T-helper 1 cell treated with Interleukin-12 subunit alpha and Interleukin-12 subunit beta and Interleukin-4 antibody, amounts not matched to agents 30 μg/mL and 1 μg/mL, for 36 hours (primary cell): Measurements from ENCODE around the gene ETV6.
"Not testable (repeated sequence)": the region's sequence is repeated elsewhere in the genome, so short reads cannot be mapped to it uniquely, and the experiment has no call there.

Experiments used
- H3K27ac Mint-ChIP-seq: one replicate; pipeline ENCODE4 v1.8.0; 2021; ENCODE audit warnings: mild to moderate bottlenecking, mixed read lengths
- H3K27me3 Mint-ChIP-seq: one replicate; pipeline ENCODE4 v1.8.0; 2021; ENCODE audit warnings: low read depth, mixed read lengths
- H3K36me3 Mint-ChIP-seq: one replicate; pipeline ENCODE4 v1.8.0; 2021; ENCODE audit warnings: low read depth, mixed read lengths
- H3K4me1 Mint-ChIP-seq: one replicate; pipeline ENCODE4 v1.8.0; 2021; ENCODE audit warnings: low read depth, mixed read lengths
- H3K4me3 Mint-ChIP-seq: one replicate; pipeline ENCODE4 v1.8.0; 2021; ENCODE audit warnings: mild to moderate bottlenecking, moderate library complexity, mixed read lengths
- H3K9me3 Mint-ChIP-seq: one replicate; pipeline ENCODE4 v1.8.0; 2021; ENCODE audit warnings: mixed read lengths

ETV6 gene

GRCh38 chr12:11902525-11902875, 253.0 kb downstream of the ETV6 start:
- H3K9me3 Mint-ChIP-seq, result peaks cover 6% of the 10 kb centered on the region
- H3K27me3 Mint-ChIP-seq, result no peaks in the 10 kb centered on the region
- H3K27ac Mint-ChIP-seq, result peak overlapping the region; percentile 79
- peaks cover 17% of the 10 kb centered on the region for H3K36me3 Mint-ChIP-seq
- peak overlapping the region; percentile 55 for H3K4me3 Mint-ChIP-seq
- peaks cover 53% of the 10 kb centered on the region for H3K4me1 Mint-ChIP-seq

DNA sequence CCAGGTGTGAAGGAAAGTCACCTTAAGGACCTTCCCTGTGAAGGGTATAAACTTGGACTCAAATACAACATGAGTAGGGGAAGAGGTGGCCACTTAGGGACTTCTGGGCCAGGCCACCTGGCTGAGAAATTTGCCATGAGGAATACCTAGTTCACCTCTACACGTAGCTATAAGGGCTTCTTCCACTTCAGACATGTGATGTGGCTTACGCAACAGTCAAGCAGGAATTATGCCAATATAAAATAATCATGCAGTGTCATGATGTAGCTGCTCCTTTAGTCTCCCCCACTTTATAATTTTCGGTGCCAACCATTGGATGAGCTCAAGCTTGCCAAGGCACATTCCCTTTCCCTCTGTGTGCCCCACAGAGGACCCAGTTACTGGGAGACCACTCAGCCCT, 254.7 kb downstream of the ETV6 start:
- Mint-ChIP-seq H3K4me3 (no peak overlapping the region), H3K27ac (no peak overlapping the region), H3K27me3 (no peaks in the 10 kb centered on the region), H3K36me3 (peaks cover 24% of the 10 kb centered on the region), H3K9me3 (peaks cover 17% of the 10 kb centered on the region), H3K4me1 (peaks cover 47% of the 10 kb centered on the region)

GRCh38 chr12:11905534-11905933, 256.1 kb downstream of the ETV6 start:
- peaks cover 39% of the 10 kb centered on the region for H3K4me1 Mint-ChIP-seq
- peaks cover 20% of the 10 kb centered on the region for H3K36me3 Mint-ChIP-seq
- H3K9me3 Mint-ChIP-seq, result peaks cover 24% of the 10 kb centered on the region
- no peak overlapping the region for H3K4me3 Mint-ChIP-seq
- H3K27ac Mint-ChIP-seq, result peak overlapping the region; percentile 19
- H3K27me3 Mint-ChIP-seq, result no peaks in the 10 kb centered on the region

DNA sequence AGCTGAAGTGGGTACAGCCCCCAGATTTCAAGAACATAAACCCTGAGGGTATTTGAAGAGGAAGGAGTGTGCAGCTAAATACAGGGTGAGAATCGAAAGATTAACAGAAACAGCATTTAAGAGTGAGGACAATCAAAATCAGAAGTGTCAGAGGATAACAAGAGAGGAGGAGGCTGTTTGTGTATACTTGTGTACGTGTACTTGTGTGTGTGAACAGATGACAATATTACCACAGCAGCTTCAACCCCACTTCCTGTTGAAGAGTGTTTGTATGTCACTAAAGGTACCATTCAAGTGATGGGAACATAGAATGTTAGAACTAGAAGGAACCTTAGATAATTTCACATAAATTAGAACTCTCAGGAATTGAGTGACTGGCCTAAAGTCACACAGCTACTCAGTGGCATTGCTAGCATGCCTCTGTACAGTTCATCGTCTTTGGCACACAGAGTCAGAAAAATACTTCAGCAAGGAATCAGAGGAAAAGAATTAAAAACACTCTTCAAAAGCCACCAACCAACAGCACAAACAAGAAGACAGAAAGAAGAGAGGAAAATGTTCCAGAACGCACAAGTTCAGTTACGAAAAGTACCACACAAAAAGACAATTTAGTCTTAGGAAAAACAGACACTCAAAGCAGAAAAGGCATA, 256.9 kb downstream of the ETV6 start:
- peaks cover 28% of the 10 kb centered on the region for H3K9me3 Mint-ChIP-seq
- peaks cover 19% of the 10 kb centered on the region for H3K36me3 Mint-ChIP-seq
- no peaks in the 10 kb centered on the region for H3K27me3 Mint-ChIP-seq
- H3K4me3 Mint-ChIP-seq, result peak overlapping the region; percentile 5
- peak overlapping the region; percentile 58 for H3K27ac Mint-ChIP-seq
- peaks cover 37% of the 10 kb centered on the region for H3K4me1 Mint-ChIP-seq

- no peak overlapping the region for H3K27ac Mint-ChIP-seq
- no peak overlapping the region for H3K4me3 Mint-ChIP-seq
- peaks cover 26% of the 10 kb centered on the region for H3K36me3 Mint-ChIP-seq
- peaks cover 36% of the 10 kb centered on the region for H3K9me3 Mint-ChIP-seq
- H3K4me1 Mint-ChIP-seq, result peaks cover 25% of the 10 kb centered on the region
- H3K27me3 Mint-ChIP-seq, result no peaks in the 10 kb centered on the region
Observed at GRCh38 chr12:11907625-11908024, 258.2 kb downstream of the ETV6 start.

DNA sequence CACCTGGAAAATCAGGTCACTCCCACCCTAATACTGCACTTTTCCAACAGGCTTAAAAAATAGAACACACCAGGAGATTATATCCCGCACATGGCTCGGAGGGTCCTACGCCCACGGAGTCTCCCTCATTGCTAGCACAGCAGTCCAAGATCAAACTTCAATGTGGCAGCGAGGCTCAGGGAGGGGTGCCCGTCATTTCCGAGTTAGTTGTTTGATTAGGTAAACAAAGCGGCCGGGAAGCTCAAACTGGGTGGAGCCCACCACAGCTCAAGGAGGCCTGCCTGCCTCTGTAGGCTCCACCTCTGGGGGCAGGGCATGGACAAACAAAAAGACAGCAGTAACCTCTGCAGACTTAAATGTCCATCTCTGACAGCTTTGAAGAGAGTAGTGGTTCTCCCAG, 259.9 kb downstream of the ETV6 start:
- peaks cover 26% of the 10 kb centered on the region for H3K36me3 Mint-ChIP-seq
- H3K4me3 Mint-ChIP-seq, H3K27me3 Mint-ChIP-seq, H3K27ac Mint-ChIP-seq: not testable (repeated sequence)
- H3K9me3 Mint-ChIP-seq, result peaks cover 36% of the 10 kb centered on the region
- peaks cover 15% of the 10 kb centered on the region for H3K4me1 Mint-ChIP-seq

- Mint-ChIP-seq H3K27ac (peak overlapping the region; percentile 41), H3K9me3 (peaks cover 9% of the 10 kb centered on the region), H3K4me3 (no peak overlapping the region), H3K36me3 (peaks cover 7% of the 10 kb centered on the region), H3K27me3 (no peaks in the 10 kb centered on the region), H3K4me1 (no peaks in the 10 kb centered on the region)
Observed at GRCh38 chr12:11916113-11916512, 266.6 kb downstream of the ETV6 start.

DNA sequence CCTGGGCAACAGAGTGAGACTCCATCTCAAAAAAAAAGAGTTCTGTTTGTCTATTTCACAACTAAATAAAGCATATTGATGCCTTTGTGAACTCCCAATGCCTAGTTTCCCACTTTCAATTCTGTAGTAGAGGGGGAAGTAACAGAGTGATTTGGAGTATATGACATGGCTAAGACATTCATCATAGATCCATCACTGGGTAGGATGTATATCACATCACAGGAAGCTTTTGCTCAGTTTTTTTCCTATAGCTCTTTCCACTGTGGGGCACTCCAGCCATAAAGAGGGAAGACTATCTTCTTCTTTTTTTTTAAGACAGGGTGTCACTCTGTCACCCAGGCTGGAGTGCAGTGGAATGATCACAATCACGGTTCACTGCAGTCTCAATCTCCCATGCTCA, 267.3 kb downstream of the ETV6 start:
- Mint-ChIP-seq H3K9me3 (peaks cover 5% of the 10 kb centered on the region), H3K27me3 (peaks cover 2% of the 10 kb centered on the region), H3K27ac (no peak overlapping the region), H3K36me3 (peaks cover 6% of the 10 kb centered on the region), H3K4me1 (no peaks in the 10 kb centered on the region), H3K4me3 (no peak overlapping the region)

DNA sequence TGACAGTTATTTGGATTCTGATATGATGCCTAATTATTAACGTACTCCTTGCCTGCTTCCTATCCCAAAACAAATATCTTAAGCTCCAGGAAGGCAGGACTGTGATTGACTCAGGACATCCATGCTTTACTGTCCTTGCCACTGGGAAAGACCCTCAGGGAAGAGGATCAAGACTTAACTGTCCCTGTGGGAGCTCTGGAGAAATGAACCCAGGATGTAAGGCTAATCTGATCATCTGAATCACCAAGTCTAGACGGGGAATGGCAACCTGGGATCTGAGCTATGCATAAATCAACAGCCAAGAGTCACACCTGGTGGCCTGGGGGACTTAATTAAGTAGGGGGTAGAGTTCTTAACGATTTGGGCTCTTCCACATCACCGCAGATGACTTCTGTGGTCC, 268.0 kb downstream of the ETV6 start:
- Mint-ChIP-seq H3K36me3 (peaks cover 2% of the 10 kb centered on the region), H3K4me3 (no peak overlapping the region), H3K4me1 (peaks cover 4% of the 10 kb centered on the region), H3K27ac (no peak overlapping the region), H3K27me3 (peaks cover 2% of the 10 kb centered on the region), H3K9me3 (no peaks in the 10 kb centered on the region)

DNA sequence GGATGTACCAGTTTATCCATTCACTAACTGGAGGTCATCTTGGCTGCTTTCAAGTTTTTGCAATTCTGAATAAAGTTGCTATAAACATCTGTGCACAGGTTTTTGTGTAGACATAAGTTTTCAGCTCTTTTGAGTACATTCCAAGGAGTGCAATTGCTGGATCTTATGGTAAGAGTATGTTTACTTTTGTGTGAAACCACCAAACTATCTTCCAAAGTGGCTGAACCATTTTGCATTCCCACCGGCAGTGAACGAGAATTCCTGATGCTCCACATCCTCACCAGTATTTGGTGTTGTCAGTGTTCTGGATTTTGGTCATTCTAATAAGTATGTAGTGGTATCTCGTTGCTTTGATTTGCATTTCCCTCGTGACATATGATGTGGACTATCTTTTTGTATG, 270.8 kb downstream of the ETV6 start:
- Mint-ChIP-seq H3K27ac (no peak overlapping the region), H3K4me1 (peaks cover 11% of the 10 kb centered on the region), H3K36me3 (peaks cover 4% of the 10 kb centered on the region), H3K9me3 (no peaks in the 10 kb centered on the region), H3K4me3 (no peak overlapping the region), H3K27me3 (peaks cover 2% of the 10 kb centered on the region)

- no peak overlapping the region for H3K27ac Mint-ChIP-seq
- H3K4me3 Mint-ChIP-seq, result no peak overlapping the region
- H3K4me1 Mint-ChIP-seq, result peaks cover 11% of the 10 kb centered on the region
- H3K27me3 Mint-ChIP-seq, result peaks cover 2% of the 10 kb centered on the region
- H3K9me3 Mint-ChIP-seq, result no peaks in the 10 kb centered on the region
- peaks cover 9% of the 10 kb centered on the region for H3K36me3 Mint-ChIP-seq
Observed at GRCh38 chr12:11922361-11922760, 272.9 kb downstream of the ETV6 start.

DNA sequence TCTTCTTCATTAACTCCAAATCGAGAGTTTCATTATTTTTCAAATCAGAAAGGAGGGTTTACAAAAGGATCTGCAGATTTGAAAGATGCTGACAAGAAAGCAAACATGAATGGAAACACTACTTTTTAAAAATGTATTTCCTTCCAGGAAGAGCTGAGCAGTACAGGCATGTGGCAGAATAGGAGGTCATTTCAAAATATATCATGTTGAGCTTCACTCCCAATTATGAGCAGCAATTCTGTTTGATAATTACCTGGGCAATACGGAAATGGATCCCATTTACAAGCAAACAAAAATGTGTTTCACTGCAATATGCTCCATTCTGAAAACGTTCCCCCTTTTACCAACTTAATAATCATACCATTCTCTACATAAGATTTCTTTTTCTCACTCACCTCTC, 273.6 kb downstream of the ETV6 start:
- no peaks in the 10 kb centered on the region for H3K9me3 Mint-ChIP-seq
- peaks cover 9% of the 10 kb centered on the region for H3K36me3 Mint-ChIP-seq
- H3K27me3 Mint-ChIP-seq, result peaks cover 2% of the 10 kb centered on the region
- H3K4me3 Mint-ChIP-seq, result no peak overlapping the region
- H3K27ac Mint-ChIP-seq, result no peak overlapping the region
- H3K4me1 Mint-ChIP-seq, result peaks cover 11% of the 10 kb centered on the region

DNA sequence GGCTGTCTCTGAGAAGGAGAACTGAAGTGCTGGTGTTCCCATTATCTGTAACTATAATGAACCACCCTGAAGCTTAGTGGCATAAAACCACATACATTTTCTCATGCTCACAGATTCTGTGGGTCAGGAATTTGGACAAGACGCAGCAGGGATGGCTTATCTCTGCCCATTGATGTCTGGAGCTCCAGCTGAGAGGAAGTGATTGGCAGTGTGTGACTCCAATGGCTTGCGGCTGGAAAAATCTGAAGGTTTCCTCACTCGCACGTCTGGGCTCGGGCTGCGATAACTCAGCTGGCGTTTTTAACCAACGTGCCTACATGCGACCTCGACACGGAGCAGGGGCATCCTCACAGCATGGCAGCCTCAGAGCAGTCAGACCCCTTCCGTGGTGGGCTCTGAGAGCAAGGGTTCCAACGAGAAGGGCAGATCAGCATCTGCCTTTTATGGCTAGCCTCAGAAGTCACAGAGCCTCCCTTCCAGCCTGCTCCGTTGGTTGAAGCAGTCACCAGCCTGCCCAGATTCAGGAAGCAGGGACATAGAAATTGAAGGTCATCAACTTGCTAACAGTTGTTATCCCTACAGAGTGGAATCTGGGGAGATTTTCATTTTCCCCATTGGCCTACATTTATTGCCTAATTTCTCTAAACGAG, 277.9 kb downstream of the ETV6 start:
- Mint-ChIP-seq H3K4me1 (peaks cover 10% of the 10 kb centered on the region), H3K36me3 (peaks cover 14% of the 10 kb centered on the region), H3K4me3 (no peak overlapping the region), H3K27ac (no peak overlapping the region), H3K27me3 (peaks cover 3% of the 10 kb centered on the region), H3K9me3 (no peaks in the 10 kb centered on the region)

- H3K27ac Mint-ChIP-seq, result no peak overlapping the region
- peaks cover 2% of the 10 kb centered on the region for H3K4me1 Mint-ChIP-seq
- H3K4me3 Mint-ChIP-seq, result no peak overlapping the region
- H3K9me3 Mint-ChIP-seq, result no peaks in the 10 kb centered on the region
- peaks cover 12% of the 10 kb centered on the region for H3K36me3 Mint-ChIP-seq
- peaks cover 3% of the 10 kb centered on the region for H3K27me3 Mint-ChIP-seq
Observed at GRCh38 chr12:11929714-11930113, 280.2 kb downstream of the ETV6 start.

DNA sequence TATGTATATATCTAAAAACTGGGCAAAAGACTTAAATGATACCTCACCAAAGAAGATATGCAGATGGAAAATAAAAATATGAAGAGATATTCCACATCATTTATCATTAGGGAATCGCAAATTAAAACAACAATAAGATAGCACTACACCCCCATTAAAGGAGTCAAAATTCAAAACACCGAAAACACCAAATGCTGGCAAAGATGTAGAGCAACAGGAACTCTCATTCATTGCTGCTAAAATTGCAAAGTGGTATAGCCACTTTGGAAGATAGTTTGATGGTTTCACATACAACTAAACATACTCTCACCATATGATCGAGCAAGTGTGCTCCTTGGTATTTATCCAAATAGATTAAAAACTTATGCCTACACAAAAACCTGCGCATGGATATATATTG, 289.7 kb downstream of the ETV6 start:
- no peak overlapping the region for H3K4me3 Mint-ChIP-seq
- peaks cover 12% of the 10 kb centered on the region for H3K9me3 Mint-ChIP-seq
- peaks cover 2% of the 10 kb centered on the region for H3K36me3 Mint-ChIP-seq

More for the DNA sequence above, 289.7 kb downstream of the ETV6 start:
- Mint-ChIP-seq H3K27ac (no peak overlapping the region), H3K4me1 (peaks cover 3% of the 10 kb centered on the region), H3K27me3 (no peaks in the 10 kb centered on the region)
